HG03196 (cell line): ENCODE data around the gene CDC37L1.
"Not testable (repeated sequence)": the region's sequence is repeated elsewhere in the genome, so short reads cannot be mapped to it uniquely, and the experiment has no call there.

Experiments used
- ATAC-seq: cut with Tn5 transposase; IDR thresholded peaks from one replicate; pipeline ENCODE4 v1.9.1; 2021; ENCODE audit not compliant: unreplicated experiment

Gene CDC37L1

DNA sequence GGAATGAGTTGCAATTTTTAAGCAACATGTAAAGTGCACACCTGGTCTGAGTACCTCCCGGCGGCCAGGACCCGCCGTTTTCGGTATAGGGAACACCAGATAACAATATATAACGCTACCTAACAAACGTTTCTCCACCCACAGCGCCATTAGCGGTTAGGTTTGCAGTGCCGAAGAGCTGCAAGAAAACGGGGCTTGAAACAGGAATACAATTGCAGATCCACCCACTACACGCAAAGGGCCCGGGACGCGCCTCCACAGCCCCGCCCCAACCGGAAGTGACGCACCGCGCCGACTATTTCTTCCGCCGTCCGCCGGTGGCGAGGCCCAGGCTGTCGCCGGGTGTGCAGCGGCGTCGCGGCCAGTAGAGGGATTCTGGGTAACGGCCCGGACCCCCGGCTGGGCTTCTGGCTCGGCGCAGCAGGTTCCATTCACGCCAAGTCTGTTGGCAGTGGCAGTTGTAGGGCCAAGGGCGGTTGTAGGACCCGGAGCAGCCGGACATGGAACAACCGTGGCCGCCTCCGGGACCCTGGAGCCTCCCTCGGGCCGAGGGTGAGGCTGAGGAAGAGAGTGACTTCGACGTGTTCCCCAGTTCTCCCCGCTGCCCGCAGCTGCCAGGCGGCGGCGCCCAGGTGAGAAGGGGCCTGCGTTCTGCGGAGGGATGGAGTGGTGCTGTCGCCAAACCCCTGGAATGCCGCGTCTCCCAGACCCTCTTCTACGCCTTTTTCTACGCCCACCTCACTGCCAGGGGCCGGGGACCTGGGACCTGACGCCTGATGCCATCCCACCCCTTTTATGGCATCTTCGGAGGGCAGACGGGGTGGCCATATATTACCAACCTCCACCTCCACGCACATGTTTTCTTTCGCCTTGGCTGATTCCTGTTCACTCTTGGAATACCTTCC lies at the start of gene CDC37L1:
Gene CDC37L1, plus strand, starts transcription at position 302 of the 905 bp plus-strand sequence. Its CDS starts 199 bp downstream, at position 501.
- ATAC-seq: peak; percentile 98

DNA sequence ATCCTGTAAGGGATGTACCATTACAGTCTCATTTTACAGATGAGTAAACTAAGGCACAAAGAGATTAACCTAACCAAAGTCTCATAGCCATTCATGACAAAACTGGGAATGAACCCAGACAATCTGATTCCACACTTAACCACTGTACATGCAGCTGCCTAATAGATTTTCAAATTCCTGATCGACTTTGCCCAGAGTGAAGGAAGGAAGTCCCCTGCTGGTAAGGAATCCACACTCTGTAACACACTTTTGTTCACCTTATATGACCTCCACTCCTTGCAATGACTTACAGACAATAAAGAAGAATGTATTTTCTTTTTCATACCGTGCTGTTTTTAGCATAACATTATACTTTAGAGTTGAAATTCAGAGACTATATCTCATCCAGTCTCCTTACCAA lies 48.5 kb upstream of the CDC37L1 start:
- no peak for ATAC-seq

DNA sequence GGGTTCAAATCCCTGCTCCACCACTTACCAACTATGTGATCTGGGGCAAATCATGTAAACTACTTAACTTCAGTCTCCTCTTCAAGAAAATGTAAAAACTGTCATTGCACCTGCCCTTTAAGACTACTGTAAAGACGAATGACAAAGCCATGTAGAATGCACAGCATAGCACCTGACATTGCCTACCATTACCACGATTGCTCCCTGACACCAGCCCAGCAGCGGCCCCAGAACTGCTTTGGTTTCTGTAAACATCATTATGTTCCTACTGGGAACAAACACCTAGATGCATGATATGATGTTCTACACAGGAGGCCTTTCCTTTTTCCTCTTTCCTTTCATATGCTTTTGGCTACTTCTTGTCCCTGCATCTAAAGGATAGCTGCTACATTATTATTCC lies 40.4 kb upstream of the CDC37L1 start:
- ATAC-seq: no peak

DNA sequence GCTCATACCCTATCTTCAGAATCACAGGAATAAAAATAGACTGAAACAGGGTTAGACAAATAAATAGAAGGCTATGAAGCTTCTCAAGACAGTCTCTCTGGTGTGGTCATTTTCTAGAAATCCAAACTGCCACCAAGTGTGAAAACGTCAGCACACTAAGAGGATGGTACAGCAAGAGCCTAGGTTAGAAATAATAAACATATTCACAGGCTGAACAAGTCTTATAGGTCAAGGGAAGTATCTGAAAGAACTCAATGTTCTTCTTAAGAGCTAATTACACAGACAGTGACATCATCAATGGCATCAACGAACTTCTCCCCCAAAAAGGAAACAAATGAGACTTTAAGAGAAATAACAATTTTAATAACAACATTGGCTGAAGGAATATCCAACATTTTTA lies 39.9 kb upstream of the CDC37L1 start:
- ATAC-seq: no peak

DNA sequence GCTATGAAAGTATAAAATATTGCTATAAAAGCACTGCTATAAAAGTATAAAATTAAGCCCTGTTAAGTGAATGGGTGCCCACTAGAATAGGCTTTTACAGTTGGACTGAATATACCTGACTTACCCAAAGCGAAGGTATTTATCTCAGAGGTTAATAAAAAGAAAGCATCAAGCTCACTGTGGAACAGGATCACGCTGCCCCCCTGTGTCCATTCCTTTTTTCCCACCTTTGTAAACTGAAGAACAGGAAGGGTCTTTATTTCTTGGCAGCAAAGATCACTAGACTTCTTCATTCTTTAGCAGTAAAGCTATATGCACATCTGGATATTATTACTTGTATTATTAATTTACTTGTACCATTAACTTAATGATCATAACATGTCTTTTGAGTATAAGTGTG lies 39.3 kb upstream of the CDC37L1 start:
- ATAC-seq: no peak

DNA sequence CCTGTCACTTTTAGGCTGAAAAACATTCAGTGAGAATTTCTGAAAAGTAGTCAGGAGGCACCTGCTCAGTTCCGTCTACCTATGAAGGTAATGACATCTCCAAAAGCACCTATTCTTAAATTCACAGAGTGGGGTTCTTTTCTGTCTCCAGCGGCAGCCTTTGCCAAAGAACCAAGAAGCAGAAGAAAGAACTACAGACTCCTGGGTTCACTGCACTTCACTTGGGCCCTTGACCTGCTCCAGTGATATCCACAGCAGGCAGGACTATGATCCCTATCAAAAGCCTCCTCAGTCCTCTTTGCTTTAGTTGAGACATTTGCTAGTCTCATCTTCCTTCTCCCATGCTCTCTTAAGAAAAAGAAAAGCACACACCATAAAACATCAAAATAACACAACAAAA lies 37.0 kb upstream of the CDC37L1 start:
- ATAC-seq: no peak

DNA sequence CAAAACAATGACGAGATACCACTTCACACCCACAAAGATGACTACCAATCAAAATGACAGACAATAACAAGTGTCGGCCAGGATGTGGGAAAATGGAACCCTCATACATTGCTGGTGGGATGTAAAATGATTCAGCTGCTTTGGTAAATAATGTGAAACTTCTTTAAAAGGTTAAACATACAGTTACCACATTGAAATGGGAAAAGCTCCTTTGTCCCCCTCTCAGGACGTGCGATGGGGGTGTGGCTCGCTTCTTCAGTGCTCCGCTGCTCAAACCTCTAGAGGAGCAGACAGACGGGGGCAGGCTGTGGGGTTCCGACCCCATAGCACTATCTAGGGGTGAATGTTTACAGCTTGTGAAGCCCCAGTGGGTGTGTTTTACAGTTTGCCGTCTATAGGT lies 25.3 kb upstream of the CDC37L1 start:
- no peak for ATAC-seq

DNA sequence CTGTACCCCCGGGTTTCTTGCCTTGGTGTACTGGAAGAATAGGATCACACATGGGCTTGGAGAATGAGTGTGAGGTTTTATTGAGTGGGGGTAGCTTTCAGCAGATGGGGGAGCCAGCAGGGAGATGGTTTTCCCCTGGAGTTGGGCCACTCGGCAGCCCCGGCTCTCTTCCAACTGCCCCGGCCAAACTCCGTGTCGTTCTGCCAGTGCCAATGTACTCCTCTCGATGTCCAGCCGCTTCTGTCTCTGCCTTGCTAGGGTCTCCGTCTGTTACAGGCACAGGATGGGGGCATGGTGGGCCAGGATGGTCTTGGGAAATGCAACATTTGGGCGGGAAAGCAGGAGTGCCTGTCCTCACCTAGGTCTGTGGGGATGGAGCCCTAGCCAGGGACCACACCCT lies 24.8 kb upstream of the CDC37L1 start:
- ATAC-seq: no peak

DNA sequence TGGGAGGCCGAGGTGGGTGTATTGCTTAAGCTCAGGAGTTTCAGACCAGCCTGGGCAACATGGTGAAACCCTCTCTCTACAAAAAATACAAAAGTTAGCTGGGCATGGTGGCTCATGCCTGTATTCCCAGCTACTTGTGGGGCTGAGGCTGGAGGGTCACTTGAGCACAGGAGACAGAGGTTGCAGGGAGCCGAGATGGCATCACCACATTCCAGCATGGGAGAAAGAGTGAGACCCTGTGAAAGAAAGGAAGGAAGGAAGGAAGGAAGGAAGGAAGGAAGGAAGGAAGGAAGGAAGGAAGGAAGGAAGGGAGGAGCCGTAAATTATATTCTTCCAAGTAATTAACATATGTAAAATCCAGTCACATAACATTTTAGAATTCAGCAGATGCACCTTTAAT lies 23.2 kb upstream of the CDC37L1 start:
- not testable (repeated sequence) for ATAC-seq

DNA sequence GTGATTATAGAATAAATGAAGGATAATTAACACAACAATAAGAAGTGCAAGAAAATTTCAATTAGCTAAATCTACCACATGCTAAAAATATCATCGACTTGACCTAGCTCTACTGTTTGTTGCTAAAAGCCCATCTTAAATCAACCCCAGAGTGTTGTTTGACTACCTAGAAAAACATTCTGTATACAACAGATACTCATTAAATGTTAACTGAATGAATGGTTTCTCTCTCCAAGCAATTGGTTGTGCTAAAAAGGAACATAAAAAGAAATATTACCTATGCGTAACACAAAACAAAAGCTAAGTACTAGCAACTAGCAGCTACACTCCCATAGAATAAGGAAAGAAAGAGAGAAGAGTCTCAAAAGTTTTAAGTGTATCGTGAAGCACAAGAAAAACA lies 22.7 kb upstream of the CDC37L1 start:
- ATAC-seq: no peak

DNA sequence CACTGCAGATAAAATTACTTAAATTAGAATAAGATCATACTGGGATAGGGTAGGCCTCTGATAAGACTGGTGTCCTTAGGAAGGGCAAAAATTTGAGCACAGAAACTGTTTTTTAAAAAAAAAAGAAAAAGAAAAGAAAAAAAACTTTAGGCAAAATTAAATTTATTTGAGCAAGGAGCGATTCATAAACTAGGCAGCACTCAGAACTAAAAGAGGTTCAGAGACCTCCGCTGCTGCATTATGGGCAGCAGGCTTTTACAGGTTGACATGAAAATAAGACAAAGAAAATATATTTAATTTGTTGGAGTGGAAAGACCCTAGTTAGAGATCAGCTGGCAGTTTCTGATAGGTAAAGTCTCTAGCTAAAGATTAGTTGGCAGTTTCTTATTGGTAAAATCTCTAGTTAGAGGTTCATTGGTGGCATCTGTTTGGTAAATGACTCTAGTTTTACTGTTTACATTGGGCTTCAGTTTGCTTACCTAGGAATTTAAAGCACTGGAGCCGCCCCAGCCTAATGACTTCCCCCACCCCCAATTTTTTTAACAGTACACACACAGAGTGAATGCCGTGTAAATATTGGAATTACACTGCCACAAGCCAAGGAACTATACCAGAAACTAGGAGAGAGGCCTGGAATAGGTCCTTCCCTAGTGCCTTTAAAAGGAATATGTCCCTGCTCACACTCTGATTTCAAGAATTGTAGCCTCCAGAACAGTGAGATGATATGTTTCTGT lies 21.8 kb upstream of the CDC37L1 start:
- ATAC-seq: no peak

DNA sequence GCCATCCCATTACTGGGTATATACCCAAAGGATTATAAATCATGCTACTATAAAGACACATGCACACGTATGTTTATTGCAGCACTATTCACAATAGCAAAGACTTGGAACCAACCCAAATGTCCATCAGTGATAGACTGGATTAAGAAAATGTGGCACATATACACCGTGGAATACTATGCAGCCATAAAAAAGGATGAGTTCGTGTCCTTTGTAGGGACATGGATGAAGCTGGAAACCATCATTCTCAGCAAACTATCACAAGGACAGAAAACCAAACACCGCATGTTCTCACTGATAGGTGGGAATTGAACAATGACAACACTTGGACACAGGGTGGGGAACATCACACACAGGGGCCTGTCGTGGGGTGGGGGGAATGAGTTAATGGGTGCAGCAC lies 18.7 kb upstream of the CDC37L1 start:
- ATAC-seq: not testable (repeated sequence)

DNA sequence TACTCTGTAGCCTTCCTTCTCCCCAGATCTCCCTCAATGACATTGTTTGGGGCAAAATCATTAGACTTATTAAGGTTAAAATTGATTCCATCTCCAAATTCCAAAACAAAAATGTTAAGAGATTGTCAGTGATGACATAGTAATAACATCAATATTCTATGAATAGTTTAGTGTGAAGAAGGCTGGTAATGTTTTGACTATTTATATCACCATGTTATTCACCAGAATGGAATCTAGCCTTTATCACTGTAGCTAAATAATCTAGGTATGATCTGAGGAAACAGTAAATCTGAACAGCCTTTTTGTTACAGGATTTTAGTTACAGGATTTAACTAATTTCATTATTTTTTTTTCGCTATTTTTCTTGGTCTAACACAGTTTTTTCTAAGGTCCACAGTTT lies 18.2 kb upstream of the CDC37L1 start:
- ATAC-seq: no peak

DNA sequence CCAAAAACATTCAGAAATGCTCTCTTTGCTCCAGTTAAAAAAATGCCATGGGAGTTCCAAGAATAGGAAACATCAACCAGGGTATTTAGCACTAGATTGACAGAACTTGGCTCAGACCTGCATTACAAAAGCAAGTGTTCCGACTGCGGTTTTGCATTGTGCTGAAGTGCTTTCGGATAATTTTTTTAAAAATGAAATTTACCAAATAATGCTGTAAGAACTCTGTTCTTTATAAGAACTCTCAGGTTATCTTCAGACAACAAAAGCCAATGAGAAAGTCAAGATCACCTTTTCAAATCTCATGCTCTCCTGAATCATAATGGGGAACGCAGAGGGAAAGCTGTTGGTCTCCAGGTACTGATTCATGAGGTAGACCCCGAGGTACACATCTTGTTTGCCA lies 17.8 kb upstream of the CDC37L1 start:
- ATAC-seq: no peak

DNA sequence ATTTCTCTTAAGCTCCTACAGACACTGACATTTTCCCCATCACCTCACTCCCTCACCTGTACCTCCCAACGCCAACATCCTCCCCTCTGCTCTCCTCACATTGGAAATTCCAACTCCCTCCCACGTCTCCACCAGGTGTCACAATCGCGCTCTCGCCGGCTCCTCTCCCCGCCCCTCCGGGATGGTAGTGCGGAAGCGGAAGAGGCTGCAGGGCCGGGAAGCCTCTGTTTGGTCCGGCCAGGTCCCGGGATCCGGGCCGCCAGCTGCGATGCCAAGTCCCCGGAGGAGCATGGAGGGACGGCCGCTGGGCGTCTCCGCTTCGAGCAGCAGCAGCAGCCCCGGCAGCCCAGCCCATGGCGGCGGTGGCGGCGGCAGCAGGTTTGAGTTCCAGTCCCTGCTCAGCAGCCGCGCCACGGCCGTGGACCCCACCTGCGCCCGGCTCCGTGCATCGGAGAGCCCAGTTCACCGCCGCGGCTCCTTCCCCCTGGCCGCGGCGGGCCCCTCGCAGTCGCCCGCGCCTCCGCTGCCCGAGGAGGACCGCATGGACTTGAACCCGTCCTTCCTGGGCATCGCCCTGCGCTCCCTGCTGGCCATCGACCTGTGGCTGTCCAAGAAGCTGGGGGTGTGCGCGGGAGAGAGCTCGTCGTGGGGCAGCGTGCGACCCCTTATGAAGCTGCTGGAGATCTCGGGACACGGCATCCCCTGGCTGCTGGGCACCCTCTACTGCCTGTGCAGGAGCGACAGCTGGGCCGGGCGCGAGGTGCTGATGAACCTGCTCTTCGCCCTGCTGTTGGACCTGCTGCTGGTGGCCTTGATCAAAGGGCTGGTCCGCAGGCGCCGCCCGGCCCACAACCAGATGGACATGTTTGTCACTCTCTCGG lies 17.0 kb upstream of the CDC37L1 start, which contains the start of gene PLPP6:
Gene PLPP6, plus strand, starts transcription at position 187 of the 881 bp plus-strand sequence. Its CDS starts 82 bp downstream, at position 269.
- peak; percentile 87 for ATAC-seq

DNA sequence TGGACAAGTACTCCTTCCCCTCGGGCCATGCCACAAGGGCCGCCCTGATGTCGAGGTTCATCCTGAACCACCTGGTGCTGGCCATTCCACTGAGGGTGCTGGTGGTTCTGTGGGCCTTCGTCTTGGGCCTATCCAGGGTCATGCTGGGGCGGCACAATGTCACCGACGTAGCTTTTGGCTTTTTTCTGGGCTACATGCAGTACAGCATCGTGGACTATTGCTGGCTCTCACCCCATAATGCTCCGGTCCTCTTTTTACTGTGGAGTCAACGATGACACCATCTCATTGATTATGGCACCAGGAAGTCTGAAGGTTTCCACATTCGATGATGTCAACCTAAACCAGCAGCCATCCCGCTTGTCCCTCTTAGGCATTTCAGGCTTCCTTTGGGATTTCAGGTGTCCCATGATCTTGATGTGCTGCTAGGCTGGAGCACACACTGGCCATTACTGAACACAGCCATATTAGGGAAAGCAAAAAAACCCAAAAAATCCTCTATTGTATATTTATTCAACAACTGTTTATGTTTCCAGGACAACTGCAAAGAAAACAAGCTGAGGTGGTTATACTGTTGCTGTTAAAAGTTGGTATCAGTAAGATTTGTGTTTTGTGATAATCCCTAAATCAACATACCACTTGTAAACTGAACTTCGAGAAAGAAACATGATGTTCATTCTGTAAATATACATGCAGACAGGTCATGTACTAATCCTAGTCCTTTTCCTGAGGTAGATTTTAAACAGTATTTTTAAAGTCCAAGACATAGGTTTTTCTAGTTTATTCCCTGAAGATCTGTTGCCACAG lies 16.2 kb upstream of the CDC37L1 start:
- ATAC-seq: peak; percentile 6

DNA sequence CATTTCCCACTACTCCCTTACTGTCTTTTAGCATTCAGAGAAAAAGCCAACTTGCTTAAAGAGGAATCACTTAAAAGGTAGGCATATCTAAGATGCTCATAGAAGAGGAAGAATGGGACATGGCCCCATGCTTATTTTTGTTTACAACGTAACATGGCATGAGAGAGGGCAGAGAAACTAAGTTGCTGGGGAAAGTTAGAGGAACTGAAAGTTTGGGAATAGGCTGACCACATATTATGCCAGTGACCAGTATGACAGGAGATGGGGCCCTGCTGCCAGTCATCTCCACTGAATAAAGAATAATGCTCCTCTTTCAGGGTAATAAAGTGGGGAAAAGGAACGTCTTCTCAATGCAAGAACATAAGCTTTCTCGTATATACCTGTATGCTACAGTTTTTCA lies 15.4 kb upstream of the CDC37L1 start:
- ATAC-seq: no peak

DNA sequence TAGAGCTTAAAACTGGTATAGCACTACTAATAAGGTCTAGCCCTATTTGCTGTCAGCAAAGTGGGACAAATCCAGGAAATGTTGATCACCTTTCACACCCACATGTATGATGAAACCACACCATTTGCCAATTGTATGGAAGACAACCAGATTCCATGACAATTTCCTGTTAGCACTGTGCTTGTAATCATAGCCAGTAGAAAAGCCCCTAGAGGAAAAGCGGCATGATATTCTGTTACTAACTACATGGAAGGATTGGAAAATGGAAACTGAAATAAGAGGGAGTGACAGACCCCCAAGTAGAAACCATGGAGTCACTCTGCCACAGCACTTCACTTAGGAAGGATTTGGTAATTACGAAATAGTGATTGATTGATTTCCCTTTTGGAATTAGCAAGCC lies 14.0 kb upstream of the CDC37L1 start:
- ATAC-seq: no peak

DNA sequence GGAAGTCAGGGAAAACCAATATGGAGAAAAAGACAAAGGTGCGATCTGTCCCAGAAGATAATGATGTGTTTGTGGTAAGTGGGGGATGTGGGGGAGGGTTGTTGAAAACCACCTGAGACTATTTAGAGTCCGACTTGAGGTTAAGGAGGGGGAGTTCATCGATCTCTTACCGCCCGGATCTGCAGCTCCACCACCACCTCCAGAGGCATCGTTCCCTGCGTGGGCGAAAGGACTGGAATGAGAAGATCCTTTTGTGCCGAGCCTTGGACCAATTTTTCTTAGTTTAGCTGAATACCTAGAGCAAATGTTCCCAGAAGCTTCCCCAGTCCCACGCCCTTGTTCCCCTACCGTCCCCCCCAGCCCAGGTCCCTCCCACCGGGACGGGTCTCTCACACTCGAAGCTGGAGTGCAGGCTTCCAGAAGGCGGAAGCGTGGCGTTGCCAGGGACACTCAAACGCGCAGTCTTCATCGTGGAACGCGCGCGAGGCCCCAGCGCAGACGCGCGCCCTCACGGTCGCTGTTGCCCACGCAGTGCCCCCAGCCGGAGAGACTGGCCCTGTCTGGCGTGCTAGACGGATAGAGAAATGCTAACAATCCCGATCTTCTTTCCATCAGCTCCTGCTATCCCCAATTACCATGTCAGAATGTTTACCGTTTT lies 13.2 kb upstream of the CDC37L1 start, which contains the start of gene SPATA6L:
Gene SPATA6L, minus strand, starts transcription at position 439 of the 658 bp plus-strand sequence. Its CDS starts 230 bp downstream, at position 209.
- ATAC-seq: no peak

DNA sequence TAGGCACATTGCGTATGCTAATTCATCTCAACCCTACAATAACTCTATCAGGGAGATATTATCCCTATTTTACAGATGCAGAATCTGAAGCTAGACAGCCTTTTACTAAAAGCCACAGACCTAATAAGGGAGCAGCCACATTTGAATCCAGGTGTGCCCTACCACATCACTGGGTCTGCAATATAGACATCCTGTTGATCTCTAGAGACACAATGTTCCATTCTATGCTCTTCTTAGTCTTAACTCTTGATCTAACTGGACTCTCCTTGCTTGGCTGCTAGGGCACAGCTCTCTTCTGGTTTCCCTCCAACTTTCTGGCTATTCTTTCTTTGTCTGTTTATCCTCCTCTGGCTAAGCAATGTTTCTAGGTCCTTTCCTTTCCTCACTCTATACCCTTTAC lies 11.7 kb upstream of the CDC37L1 start:
- ATAC-seq: no peak
